ENCODE data around the gene DRD2. TPM values are rescaled to one million over a fixed set of nuclear protein-coding genes. Genes with fewer than 3 reads are reported as not detected.

DRD2 gene
- total RNA-seq, 2 experiments from 2014 or later: not detected

- Mint-ChIP-seq H3K4me1 (ENCODE audit: low read depth) (no peaks in the 10 kb centered on the region), H3K27me3 (ENCODE audit: low read depth) (no peaks in the 10 kb centered on the region), H3K9me3 (no peaks in the 10 kb centered on the region), H3K27ac (no peak overlapping the region), H3K36me3 (ENCODE audit: low read depth) (no peaks in the 10 kb centered on the region), H3K4me3 (no peak overlapping the region)
- CTCF ChIA-PET: no interaction called here
- intact Hi-C loops (cut with micrococcal nuclease): no loop called here
- DNase-seq: no peak
Observed at GRCh38 chr11:113401718-113402117, 73.5 kb downstream of the DRD2 start.

GRCh38 chr11:113400631-113401230 lies 74.5 kb downstream of the DRD2 start:
- CTCF ChIA-PET: no interaction called here
- no peaks in the 10 kb centered on the region for H3K4me1 Mint-ChIP-seq (ENCODE audit: low read depth)

GRCh38 chr11:113398669-113399430 lies 76.3 kb downstream of the DRD2 start:
- H3K4me1 Mint-ChIP-seq (ENCODE audit: low read depth): no peaks in the 10 kb centered on the region
- no peak overlapping the region for H3K4me3 Mint-ChIP-seq
- intact Hi-C loops (cut with micrococcal nuclease): no loop called here
- no peak for DNase-seq
- H3K27ac Mint-ChIP-seq: no peak overlapping the region
- no peaks in the 10 kb centered on the region for H3K27me3 Mint-ChIP-seq (ENCODE audit: low read depth)
- H3K9me3 Mint-ChIP-seq: no peaks in the 10 kb centered on the region
- CTCF ChIA-PET: no interaction called here
- no peaks in the 10 kb centered on the region for H3K36me3 Mint-ChIP-seq (ENCODE audit: low read depth)

More at GRCh38 chr11:113400631-113401230, 74.5 kb downstream of the DRD2 start:
- Mint-ChIP-seq H3K9me3 (no peaks in the 10 kb centered on the region), H3K27me3 (ENCODE audit: low read depth) (no peaks in the 10 kb centered on the region), H3K27ac (no peak overlapping the region), H3K4me3 (no peak overlapping the region), H3K36me3 (ENCODE audit: low read depth) (no peaks in the 10 kb centered on the region)
- intact Hi-C loops (cut with micrococcal nuclease): no loop called here
- DNase-seq: no peak

- H3K4me1 Mint-ChIP-seq (ENCODE audit: low read depth): no peaks in the 10 kb centered on the region
- H3K36me3 Mint-ChIP-seq (ENCODE audit: low read depth): no peaks in the 10 kb centered on the region
- H3K9me3 Mint-ChIP-seq: no peaks in the 10 kb centered on the region
- H3K4me3 Mint-ChIP-seq: no peak overlapping the region
- no peak overlapping the region for H3K27ac Mint-ChIP-seq
- DNase-seq: no peak
- intact Hi-C loops (cut with micrococcal nuclease): no loop called here
- no peaks in the 10 kb centered on the region for H3K27me3 Mint-ChIP-seq (ENCODE audit: low read depth)
- CTCF ChIA-PET: no interaction called here
Observed at GRCh38 chr11:113397821-113398220, 77.4 kb downstream of the DRD2 start.

GRCh38 chr11:113397212-113397611 lies 78.0 kb downstream of the DRD2 start:
- CTCF ChIA-PET: interaction anchor here (0.6 kb wide), 1 partner anchor 42 kb away, joined by 3 read pairs; no protein-coding TSS in a partner anchor
- Mint-ChIP-seq H3K4me1 (ENCODE audit: low read depth) (no peaks in the 10 kb centered on the region), H3K27me3 (ENCODE audit: low read depth) (no peaks in the 10 kb centered on the region), H3K36me3 (ENCODE audit: low read depth) (no peaks in the 10 kb centered on the region), H3K27ac (no peak overlapping the region), H3K9me3 (no peaks in the 10 kb centered on the region), H3K4me3 (no peak overlapping the region)
- DNase-seq: no peak
- intact Hi-C loops (cut with micrococcal nuclease): no loop called here

- Mint-ChIP-seq H3K36me3 (ENCODE audit: low read depth) (no peaks in the 10 kb centered on the region), H3K9me3 (no peaks in the 10 kb centered on the region), H3K4me3 (no peak overlapping the region), H3K27ac (no peak overlapping the region), H3K27me3 (ENCODE audit: low read depth) (no peaks in the 10 kb centered on the region), H3K4me1 (ENCODE audit: low read depth) (no peaks in the 10 kb centered on the region)
- no peak for DNase-seq
- CTCF ChIA-PET: interaction anchor here (0.6 kb wide), 1 partner anchor 16 kb away, joined by 4 read pairs; no protein-coding TSS in a partner anchor
- intact Hi-C loops (cut with micrococcal nuclease): no loop called here
Observed at GRCh38 chr11:113396690-113397089, 78.5 kb downstream of the DRD2 start.

GRCh38 chr11:113395782-113396336 lies 79.3 kb downstream of the DRD2 start:
- H3K4me1 Mint-ChIP-seq (ENCODE audit: low read depth): no peaks in the 10 kb centered on the region
- CTCF ChIA-PET: interaction anchor here (0.6 kb wide), 1 partner anchor 15 kb away, joined by 4 read pairs; no protein-coding TSS in a partner anchor
- intact Hi-C loops (cut with micrococcal nuclease): no loop called here

GRCh38 chr11:113394919-113395318 lies 80.3 kb downstream of the DRD2 start:
- no peaks in the 10 kb centered on the region for H3K27me3 Mint-ChIP-seq (ENCODE audit: low read depth)
- no peaks in the 10 kb centered on the region for H3K9me3 Mint-ChIP-seq
- no peaks in the 10 kb centered on the region for H3K4me1 Mint-ChIP-seq (ENCODE audit: low read depth)
- no peak overlapping the region for H3K4me3 Mint-ChIP-seq
- DNase-seq: no peak
- no peak overlapping the region for H3K27ac Mint-ChIP-seq
- no peaks in the 10 kb centered on the region for H3K36me3 Mint-ChIP-seq (ENCODE audit: low read depth)
- CTCF ChIA-PET: no interaction called here
- intact Hi-C loops (cut with micrococcal nuclease): no loop called here

More at GRCh38 chr11:113395782-113396336, 79.3 kb downstream of the DRD2 start:
- Mint-ChIP-seq H3K4me3 (no peak overlapping the region), H3K27ac (no peak overlapping the region), H3K9me3 (no peaks in the 10 kb centered on the region), H3K27me3 (ENCODE audit: low read depth) (no peaks in the 10 kb centered on the region), H3K36me3 (ENCODE audit: low read depth) (no peaks in the 10 kb centered on the region)
- DNase-seq: no peak

GRCh38 chr11:113393501-113393985 lies 81.7 kb downstream of the DRD2 start:
- no peak overlapping the region for H3K4me3 Mint-ChIP-seq

GRCh38 chr11:113392236-113392921 lies 82.8 kb downstream of the DRD2 start:
- no peaks in the 10 kb centered on the region for H3K9me3 Mint-ChIP-seq
- intact Hi-C loops (cut with micrococcal nuclease): no loop called here
- no peak overlapping the region for H3K4me3 Mint-ChIP-seq
- H3K36me3 Mint-ChIP-seq (ENCODE audit: low read depth): no peaks in the 10 kb centered on the region
- no peak for DNase-seq
- no peak overlapping the region for H3K27ac Mint-ChIP-seq
- CTCF ChIA-PET: no interaction called here
- H3K4me1 Mint-ChIP-seq (ENCODE audit: low read depth): no peaks in the 10 kb centered on the region
- H3K27me3 Mint-ChIP-seq (ENCODE audit: low read depth): peaks cover under 1% of the 10 kb centered on the region

More at GRCh38 chr11:113393501-113393985, 81.7 kb downstream of the DRD2 start:
- Mint-ChIP-seq H3K9me3 (no peaks in the 10 kb centered on the region), H3K27me3 (ENCODE audit: low read depth) (no peaks in the 10 kb centered on the region), H3K27ac (no peak overlapping the region), H3K4me1 (ENCODE audit: low read depth) (no peaks in the 10 kb centered on the region), H3K36me3 (ENCODE audit: low read depth) (no peaks in the 10 kb centered on the region)
- intact Hi-C loops (cut with micrococcal nuclease): no loop called here
- CTCF ChIA-PET: no interaction called here
- no peak for DNase-seq

GRCh38 chr11:113389272-113389671 lies 85.9 kb downstream of the DRD2 start:
- H3K9me3 Mint-ChIP-seq: no peaks in the 10 kb centered on the region
- H3K4me1 Mint-ChIP-seq (ENCODE audit: low read depth): no peaks in the 10 kb centered on the region
- no peak overlapping the region for H3K27ac Mint-ChIP-seq
- intact Hi-C loops (cut with micrococcal nuclease): no loop called here
- H3K27me3 Mint-ChIP-seq (ENCODE audit: low read depth): peaks cover 6% of the 10 kb centered on the region
- CTCF ChIA-PET: no interaction called here
- no peaks in the 10 kb centered on the region for H3K36me3 Mint-ChIP-seq (ENCODE audit: low read depth)
- no peak overlapping the region for H3K4me3 Mint-ChIP-seq
- DNase-seq: no peak

- Mint-ChIP-seq H3K9me3 (no peaks in the 10 kb centered on the region), H3K4me3 (no peak within 1 kb of the TSS), H3K4me1 (ENCODE audit: low read depth) (no peaks in the 10 kb centered on the region), H3K27ac (no peak within 1 kb of the TSS), H3K36me3 (ENCODE audit: low read depth) (no peaks in the 10 kb centered on the region), H3K27me3 (ENCODE audit: low read depth) (peaks cover 6% of the 10 kb centered on the region)
- CTCF ChIA-PET: no interaction called here
- intact Hi-C loops (cut with micrococcal nuclease): no loop called here
- no peak for DNase-seq
Observed at GRCh38 chr11:113387605-113388211, 87.5 kb downstream of the DRD2 start, which contains the start of gene ANKK1. TSS of gene ANKK1 (plus strand) at chr11:113387779. CDS start at chr11:113387885, 106 bp downstream.
